CD8-positive, alpha-beta memory T cell (primary cell): ENCODE results near the gene CD40LG. TPM values are rescaled to one million over a fixed set of nuclear protein-coding genes. Genes with fewer than 3 reads are reported as not detected.

Experiments used
- CTCF ChIA-PET: fragments of 350-600 bp; sonication (Branson Sonifier 250); formaldehyde crosslinking; loops from one replicate; lab custom pipeline; 2021; ENCODE audit warnings: antibody characterized with exemption; lab: Charles Lee
- POLR2A ChIA-PET: fragments of 350-600 bp; sonication (Branson Sonifier 250); formaldehyde crosslinking; loops from one replicate; lab custom pipeline; 2021; ENCODE audit warnings: antibody characterized with exemption; lab: Charles Lee
- DNase-seq, 5 donors: peaks; one replicate each; pipeline versions ENCODE4 v3.0.0 to v3.0.0-alpha.2; 2020 to 2022; ENCODE audit warnings: mixed read lengths in 1 of 5
- H3K27ac ChIP-seq: one replicate; pipeline ENCODE4 v1.7.0; 2013; ENCODE audit warnings: low read depth, mild to moderate bottlenecking, low read length, moderate library complexity
- H3K27me3 ChIP-seq: 2 replicates; pipeline ENCODE4 v1.7.0; 2013; ENCODE audit warnings: low read length, mild to moderate bottlenecking; ENCODE audit not compliant: insufficient read depth, poor library complexity, severe bottlenecking
- H3K36me3 ChIP-seq: 2 replicates; pipeline ENCODE4 v1.7.0; 2013; ENCODE audit warnings: mild to moderate bottlenecking, low read length, moderate library complexity; ENCODE audit not compliant: insufficient read depth
- H3K4me1 ChIP-seq: 2 replicates; pipeline ENCODE4 v1.7.0; 2013; ENCODE audit warnings: mild to moderate bottlenecking, low read length, moderate library complexity; ENCODE audit not compliant: insufficient read depth
- H3K4me3 ChIP-seq: 2 replicates; pipeline ENCODE4 v1.7.0; 2013; ENCODE audit warnings: mild to moderate bottlenecking, low read length
- H3K9me3 ChIP-seq: 2 replicates; pipeline ENCODE4 v1.7.0; 2013; ENCODE audit warnings: mild to moderate bottlenecking, low read length
- H3K27ac Mint-ChIP-seq, 8 donors: one replicate each; pipeline ENCODE4 v1.8.0; 2020 to 2021; ENCODE audit warnings: mixed read lengths in 8 of 8, mild to moderate bottlenecking in 6 of 8, inconsistent platforms in 3 of 8, moderate library complexity in 3 of 8
- H3K27me3 Mint-ChIP-seq, 2 donors: one replicate each; pipeline ENCODE4 v1.8.0; 2020 to 2021; ENCODE audit warnings: mixed read lengths in 2 of 2, mild to moderate bottlenecking in 1 of 2, moderate library complexity in 1 of 2
- H3K36me3 Mint-ChIP-seq, 3 donors: one replicate each; pipeline ENCODE4 v1.8.0; 2020 to 2021; ENCODE audit warnings: mixed read lengths in 3 of 3, inconsistent platforms in 1 of 3, mild to moderate bottlenecking in 1 of 3
- H3K4me1 Mint-ChIP-seq, 3 donors: one replicate each; pipeline ENCODE4 v1.8.0; 2020 to 2021; ENCODE audit warnings: mixed read lengths in 3 of 3, inconsistent platforms in 1 of 3, mild to moderate bottlenecking in 1 of 3
- H3K4me3 Mint-ChIP-seq, 7 donors: one replicate each; pipeline ENCODE4 v1.8.0; 2020 to 2021; ENCODE audit warnings: mixed read lengths in 7 of 7, mild to moderate bottlenecking in 6 of 7, moderate library complexity in 4 of 7, inconsistent platforms in 2 of 7
- H3K9me3 Mint-ChIP-seq, 5 donors: one replicate each; pipeline ENCODE4 v1.8.0; 2020 to 2022; ENCODE audit warnings: mixed read lengths in 5 of 5, mild to moderate bottlenecking in 3 of 5, moderate library complexity in 2 of 5, inconsistent platforms in 1 of 5
- polyA plus RNA-seq: library from polyadenylated mRNA; unstranded; fragments of 300-500 nt; fragmentation: Illumina TruSeq; gene quantifications from one replicate; pipeline ENCODE4 v1.2.3, GENCODE V29; 2021
- total RNA-seq, 2 experiments: library from RNA; stranded (reverse); gene quantifications; one replicate each; pipeline ENCODE4 v1.2.3, GENCODE V29; 2021

Gene CD40LG
- total and polyA plus RNA-seq, 3 experiments from 2014 or later, result 9.2 to 20.0 (median 10.1) TPM

- peaks cover 0 to 47% (median 7%) of the 10 kb centered on the region in 3 donors for H3K36me3 Mint-ChIP-seq
- Histone ChIP-seq H3K9me3 (no peaks in the 10 kb centered on the region), H3K4me1 (peaks cover 32% of the 10 kb centered on the region), H3K27ac (no peak overlapping the region), H3K36me3 (peaks cover 29% of the 10 kb centered on the region), H3K4me3 (no peak overlapping the region), H3K27me3 (no peaks in the 10 kb centered on the region)
- H3K4me1 Mint-ChIP-seq, result peaks cover 21 to 34% (median 30%) of the 10 kb centered on the region in 3 donors
- DNase-seq, result no peak
- no peak overlapping the region for H3K27ac Mint-ChIP-seq
- H3K9me3 Mint-ChIP-seq, result no peaks in the 10 kb centered on the region
- H3K27me3 Mint-ChIP-seq, result no peaks in the 10 kb centered on the region
- H3K4me3 Mint-ChIP-seq, result no peak overlapping the region
- ChIA-PET CTCF (interaction anchor here (1.1 to 1.7 kb wide), 2 partner anchors 9 kb away, joined by 3 to 4 read pairs; no protein-coding TSS in a partner anchor), POLR2A (no interaction called here)
These were observed 36.2 kb downstream of the CD40LG start for GRCh38 chrX:136684120-136684519.

- H3K4me1 ChIP-seq, result peaks cover 60% of the 10 kb centered on the region
- POLR2A ChIA-PET, result no interaction called here
- peaks cover 0 to 1% of the 10 kb centered on the region in 2 donors for H3K27me3 Mint-ChIP-seq
- H3K27ac ChIP-seq, result no peak overlapping the region
- H3K27me3 ChIP-seq, result no peaks in the 10 kb centered on the region
- H3K9me3 Mint-ChIP-seq, result no peaks in the 10 kb centered on the region
- DNase-seq, result peak in 1 of 5 donors; percentile 64
- peaks cover 0 to 16% (median 4%) of the 10 kb centered on the region in 3 donors for H3K36me3 Mint-ChIP-seq
- CTCF ChIA-PET, result no interaction called here
- no peak overlapping the region for H3K4me3 ChIP-seq
- H3K4me3 Mint-ChIP-seq, result no peak overlapping the region
- no peaks in the 10 kb centered on the region for H3K9me3 ChIP-seq
- H3K27ac Mint-ChIP-seq, result peak overlapping the region in 7 of 8 donors; percentile 70 to 94 (median 89)
- peaks cover 53 to 59% (median 55%) of the 10 kb centered on the region in 3 donors for H3K4me1 Mint-ChIP-seq
- peaks cover 3% of the 10 kb centered on the region for H3K36me3 ChIP-seq
These were observed 39.5 kb downstream of the CD40LG start for GRCh38 chrX:136687457-136687856.

GRCh38 chrX:136689436-136689835 is 41.5 kb downstream of the CD40LG start:
- H3K4me3 ChIP-seq, result no peak overlapping the region
- ChIA-PET POLR2A (interaction anchor here (0.5 to 1.3 kb wide), 3 partner anchors 15 to 73 kb away, joined by 3 to 5 read pairs (median 4); no protein-coding TSS in a partner anchor), CTCF (interaction anchor here (2.0 kb wide), 1 partner anchor 81 kb away, joined by 11 read pairs; no protein-coding TSS in a partner anchor)
- peaks cover 71 to 77% (median 74%) of the 10 kb centered on the region in 3 donors for H3K4me1 Mint-ChIP-seq
- no peaks in the 10 kb centered on the region for H3K36me3 ChIP-seq
- H3K4me3 Mint-ChIP-seq, result peak overlapping the region in 6 of 7 donors; percentile 13 to 72 (median 44)
- no peaks in the 10 kb centered on the region for H3K9me3 ChIP-seq
- H3K27ac ChIP-seq, result no peak overlapping the region
- peaks cover 79% of the 10 kb centered on the region for H3K4me1 ChIP-seq
- H3K27ac Mint-ChIP-seq, result peak overlapping the region; percentile 81 to 95 (median 88)
- DNase-seq, result peak in 1 of 5 donors; percentile 31
- no peaks in the 10 kb centered on the region for H3K27me3 ChIP-seq
- H3K27me3 Mint-ChIP-seq, result peaks cover 0 to 1% of the 10 kb centered on the region in 2 donors
- H3K36me3 Mint-ChIP-seq, result peaks cover 0 to 9% (median 3%) of the 10 kb centered on the region in 3 donors
- no peaks in the 10 kb centered on the region for H3K9me3 Mint-ChIP-seq

GRCh38 chrX:136691028-136691809 is 43.3 kb downstream of the CD40LG start:
- Histone ChIP-seq H3K4me3 (no peak overlapping the region), H3K4me1 (peaks cover 80% of the 10 kb centered on the region), H3K27me3 (no peaks in the 10 kb centered on the region), H3K36me3 (no peaks in the 10 kb centered on the region), H3K27ac (no peak overlapping the region), H3K9me3 (no peaks in the 10 kb centered on the region)
- Mint-ChIP-seq H3K4me3 (peak overlapping the region in 5 of 7 donors; percentile 9 to 77 (median 59)), H3K4me1 (peaks cover 72 to 89% (median 81%) of the 10 kb centered on the region in 3 donors), H3K36me3 (peaks cover 0 to 15% (median 3%) of the 10 kb centered on the region in 3 donors), H3K9me3 (no peaks in the 10 kb centered on the region), H3K27me3 (peaks cover 0 to 1% of the 10 kb centered on the region in 2 donors), H3K27ac (peak overlapping the region; percentile 55 to 92 (median 82))
- DNase-seq, result peak in 2 of 5 donors; percentile 32 to 34
- ChIA-PET POLR2A (no interaction called here), CTCF (interaction anchor here (1.1 kb wide), 1 partner anchor 82 kb away, joined by 6 read pairs; no protein-coding TSS in a partner anchor)

- H3K9me3 ChIP-seq, result no peaks in the 10 kb centered on the region
- H3K27me3 ChIP-seq, result no peaks in the 10 kb centered on the region
- peaks cover 71 to 88% (median 83%) of the 10 kb centered on the region in 3 donors for H3K4me1 Mint-ChIP-seq
- H3K9me3 Mint-ChIP-seq, result no peaks in the 10 kb centered on the region
- peak overlapping the region in 1 of 7 donors; percentile 13 for H3K4me3 Mint-ChIP-seq
- POLR2A ChIA-PET, result no interaction called here
- H3K27me3 Mint-ChIP-seq, result peaks cover 0 to 3% of the 10 kb centered on the region in 2 donors
- H3K4me1 ChIP-seq, result peaks cover 83% of the 10 kb centered on the region
- peak overlapping the region in 4 of 8 donors; percentile 47 to 92 (median 68) for H3K27ac Mint-ChIP-seq
- no peak overlapping the region for H3K27ac ChIP-seq
- H3K36me3 Mint-ChIP-seq, result peaks cover 0 to 17% (median 3%) of the 10 kb centered on the region in 3 donors
- CTCF ChIA-PET, result no interaction called here
- no peak for DNase-seq
- H3K36me3 ChIP-seq, result no peaks in the 10 kb centered on the region
- no peak overlapping the region for H3K4me3 ChIP-seq
These were observed 44.3 kb downstream of the CD40LG start for GRCh38 chrX:136692271-136692670.

- H3K9me3 ChIP-seq, result no peaks in the 10 kb centered on the region
- peak overlapping the region; percentile 38 for H3K4me3 ChIP-seq
- CTCF ChIA-PET, result interaction anchor here (1.0 to 3.5 kb wide), 13 partner anchors 12 to 231 kb away, joined by 3 to 39 read pairs (median 4); no protein-coding TSS in a partner anchor
- H3K27me3 ChIP-seq, result no peaks in the 10 kb centered on the region
- H3K4me3 Mint-ChIP-seq, result peak overlapping the region; percentile 10 to 77 (median 69)
- peaks cover 0 to 3% of the 10 kb centered on the region in 2 donors for H3K27me3 Mint-ChIP-seq
- H3K36me3 ChIP-seq, result peaks cover 2% of the 10 kb centered on the region
- H3K36me3 Mint-ChIP-seq, result peaks cover 4 to 22% (median 4%) of the 10 kb centered on the region in 3 donors
- peak overlapping the region; percentile 38 for H3K27ac ChIP-seq
- peak in 3 of 5 donors; percentile 44 to 60 (median 50) for DNase-seq
- peaks cover 71% of the 10 kb centered on the region for H3K4me1 ChIP-seq
- H3K4me1 Mint-ChIP-seq, result peaks cover 60 to 77% (median 71%) of the 10 kb centered on the region in 3 donors
- peak overlapping the region; percentile 89 to 98 (median 93) for H3K27ac Mint-ChIP-seq
- POLR2A ChIA-PET, result interaction anchor here (0.6 to 1.2 kb wide), 4 partner anchors 42 to 108 kb away, joined by 3 to 5 read pairs (median 4); no protein-coding TSS in a partner anchor
- H3K9me3 Mint-ChIP-seq, result peaks cover 0 to 6% (median 3%) of the 10 kb centered on the region in 5 donors
These were observed 46.6 kb downstream of the CD40LG start for GRCh38 chrX:136694431-136695087.

- Histone ChIP-seq H3K4me3 (no peak overlapping the region), H3K27me3 (no peaks in the 10 kb centered on the region), H3K27ac (no peak overlapping the region), H3K4me1 (peaks cover 45% of the 10 kb centered on the region), H3K36me3 (peaks cover 8% of the 10 kb centered on the region), H3K9me3 (no peaks in the 10 kb centered on the region)
- ChIA-PET CTCF (interaction anchor here (1.1 to 3.5 kb wide), 6 partner anchors 9 to 128 kb away, joined by 3 to 36 read pairs (median 6); no protein-coding TSS in a partner anchor), POLR2A (interaction anchor here (1.1 kb wide), 1 partner anchor 39 kb away, joined by 4 read pairs; no protein-coding TSS in a partner anchor)
- H3K4me1 Mint-ChIP-seq, result peaks cover 35 to 51% (median 45%) of the 10 kb centered on the region in 3 donors
- H3K36me3 Mint-ChIP-seq, result peaks cover 12 to 35% (median 21%) of the 10 kb centered on the region in 3 donors
- peaks cover 6 to 16% (median 11%) of the 10 kb centered on the region in 5 donors for H3K9me3 Mint-ChIP-seq
- no peak for DNase-seq
- H3K27ac Mint-ChIP-seq, result peak overlapping the region; percentile 66 to 97 (median 90)
- peak overlapping the region in 1 of 7 donors; percentile 26 for H3K4me3 Mint-ChIP-seq
- peaks cover 0 to 2% of the 10 kb centered on the region in 2 donors for H3K27me3 Mint-ChIP-seq
These were observed 49.2 kb downstream of the CD40LG start for GRCh38 chrX:136697156-136697555.
